ENCODE measurements around the gene SMARCA4.

SMARCA4 gene

DNA sequence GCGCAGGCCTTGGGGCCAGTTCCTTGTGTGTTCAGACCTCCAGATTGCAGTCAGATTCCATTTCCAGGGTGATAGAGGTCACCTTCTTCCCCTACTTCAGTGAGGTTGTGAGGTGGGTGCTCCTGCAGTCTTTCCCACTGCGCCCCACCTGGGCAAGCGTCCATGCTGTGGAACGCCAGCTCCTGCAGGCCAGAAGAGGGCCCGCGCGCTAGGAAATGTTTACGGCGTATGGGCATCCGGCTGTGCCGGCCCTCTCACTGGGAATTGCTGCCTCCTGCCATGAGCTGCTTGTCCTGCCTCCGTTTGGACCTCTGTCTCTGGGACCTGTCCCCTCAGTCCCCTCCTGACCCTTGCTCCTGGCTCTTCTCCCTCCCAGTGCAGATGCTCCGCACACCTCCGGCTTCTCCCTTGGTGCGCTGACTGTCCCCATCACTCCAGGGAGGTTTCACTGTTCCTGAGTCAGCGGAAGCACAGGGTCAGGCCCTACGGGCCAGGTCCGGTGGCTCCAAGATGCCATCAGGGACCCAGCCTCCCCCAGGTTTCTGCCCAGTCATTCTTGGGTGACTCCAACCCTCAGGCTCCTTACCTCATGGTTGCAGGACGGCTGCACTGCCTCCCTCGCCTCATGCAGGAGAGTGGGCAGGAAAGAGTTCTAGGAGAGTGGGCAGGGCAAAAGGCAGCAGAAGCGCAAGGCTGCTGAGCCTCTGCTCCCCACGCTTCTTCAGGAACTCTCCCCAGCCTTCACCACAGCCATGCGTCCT, 56.6 kb downstream of the SMARCA4 start:
- no peak for DNase-seq

DNA sequence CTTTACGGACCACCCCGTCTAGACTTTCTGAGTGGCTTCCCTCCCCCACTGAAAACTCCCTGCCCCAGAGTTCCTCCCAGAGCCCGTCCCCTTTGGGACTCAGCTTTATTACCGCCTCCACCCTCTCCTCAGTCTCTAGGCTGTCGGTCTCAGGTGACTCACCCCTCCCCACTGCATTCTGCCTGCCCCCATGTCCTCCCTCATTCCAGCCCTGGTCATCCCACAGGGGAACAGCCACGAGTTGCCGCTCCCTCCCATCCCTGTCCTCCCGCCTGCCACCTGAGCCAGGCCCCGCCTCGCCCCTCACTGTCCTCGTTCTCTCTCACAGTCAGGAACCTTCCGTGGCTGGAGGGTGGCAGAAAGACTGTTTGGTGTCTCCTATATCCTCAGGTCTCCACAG, 57.3 kb downstream of the SMARCA4 start:
- no peak for DNase-seq

DNA sequence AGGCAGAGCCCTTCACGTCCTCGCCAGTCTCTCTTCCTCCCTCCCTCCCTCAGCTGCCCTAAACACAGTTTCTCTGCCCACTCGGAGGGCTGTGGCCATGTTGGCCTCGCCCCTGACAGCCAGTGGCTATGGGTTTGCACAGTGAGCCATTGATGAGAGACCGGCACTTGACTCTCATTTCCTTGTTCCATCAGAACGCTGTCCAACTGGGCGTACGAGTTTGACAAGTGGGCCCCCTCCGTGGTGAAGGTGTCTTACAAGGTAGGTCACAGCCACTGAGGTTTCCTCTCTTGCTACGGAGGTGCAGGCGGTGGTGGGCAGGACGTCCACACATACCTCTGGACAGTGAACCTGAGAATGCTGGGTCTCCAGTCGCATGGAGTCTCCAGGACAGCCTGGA, 57.9 kb downstream of the SMARCA4 start:
- no peak for DNase-seq

DNA sequence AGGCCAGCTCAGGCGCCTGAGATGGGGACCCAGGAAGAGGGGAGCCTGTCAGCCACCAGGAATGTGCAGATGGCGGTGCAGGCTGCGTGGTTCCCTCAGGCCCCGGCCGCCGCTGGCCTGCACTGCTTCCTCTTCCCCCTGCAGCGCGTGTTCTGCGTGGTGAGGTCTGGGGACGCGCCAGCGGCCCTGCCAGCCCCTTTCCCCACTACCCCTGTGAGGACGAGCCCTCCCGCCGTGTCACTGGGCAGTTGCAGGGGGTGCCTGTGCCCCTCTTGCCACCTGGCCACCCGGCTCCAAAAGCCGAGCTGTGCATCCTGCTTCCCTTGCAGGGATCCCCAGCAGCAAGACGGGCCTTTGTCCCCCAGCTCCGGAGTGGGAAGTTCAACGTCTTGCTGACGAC, 58.4 kb downstream of the SMARCA4 start:
- no peak for DNase-seq

DNA sequence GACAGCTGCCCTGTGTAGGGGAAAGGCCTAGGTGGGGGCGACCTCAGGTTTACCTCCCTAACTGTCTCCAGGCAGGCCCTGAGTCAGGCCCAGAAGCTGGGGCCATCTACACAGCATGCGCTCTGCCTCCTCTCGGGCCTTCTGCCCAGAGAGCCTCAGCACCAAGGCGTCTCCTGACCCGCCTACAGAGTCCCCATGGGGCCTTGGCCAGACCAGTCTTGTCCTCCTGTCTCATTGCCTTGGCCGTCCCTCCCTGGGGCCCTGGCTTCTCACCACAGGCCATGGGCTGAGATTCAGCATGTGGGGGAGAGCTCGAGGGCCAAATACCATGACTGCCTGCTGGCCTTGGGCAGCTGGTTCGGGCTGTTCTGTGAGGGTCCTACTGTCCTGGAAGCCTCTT, 59.0 kb downstream of the SMARCA4 start:
- DNase-seq = no peak

DNA sequence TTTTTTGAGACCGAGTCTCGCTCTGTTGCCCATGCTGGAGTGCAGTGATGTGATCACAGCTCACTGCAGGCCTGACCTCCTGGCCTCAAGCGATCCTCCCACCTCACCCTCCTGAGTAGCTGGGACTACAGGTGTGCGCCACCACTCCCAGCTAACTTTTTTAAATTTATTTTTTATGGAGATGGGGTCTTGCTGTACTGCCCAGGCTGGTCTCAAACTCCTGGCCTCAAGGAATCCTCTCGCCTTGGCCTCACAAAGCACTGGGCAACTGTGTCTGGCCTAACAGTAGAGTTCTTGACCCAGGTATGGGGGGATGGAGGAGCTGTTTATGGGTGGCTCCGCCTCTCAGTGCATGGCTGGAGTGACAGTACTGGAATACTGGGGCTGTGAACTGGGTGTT, 59.6 kb downstream of the SMARCA4 start:
- DNase-seq = no peak

DNA sequence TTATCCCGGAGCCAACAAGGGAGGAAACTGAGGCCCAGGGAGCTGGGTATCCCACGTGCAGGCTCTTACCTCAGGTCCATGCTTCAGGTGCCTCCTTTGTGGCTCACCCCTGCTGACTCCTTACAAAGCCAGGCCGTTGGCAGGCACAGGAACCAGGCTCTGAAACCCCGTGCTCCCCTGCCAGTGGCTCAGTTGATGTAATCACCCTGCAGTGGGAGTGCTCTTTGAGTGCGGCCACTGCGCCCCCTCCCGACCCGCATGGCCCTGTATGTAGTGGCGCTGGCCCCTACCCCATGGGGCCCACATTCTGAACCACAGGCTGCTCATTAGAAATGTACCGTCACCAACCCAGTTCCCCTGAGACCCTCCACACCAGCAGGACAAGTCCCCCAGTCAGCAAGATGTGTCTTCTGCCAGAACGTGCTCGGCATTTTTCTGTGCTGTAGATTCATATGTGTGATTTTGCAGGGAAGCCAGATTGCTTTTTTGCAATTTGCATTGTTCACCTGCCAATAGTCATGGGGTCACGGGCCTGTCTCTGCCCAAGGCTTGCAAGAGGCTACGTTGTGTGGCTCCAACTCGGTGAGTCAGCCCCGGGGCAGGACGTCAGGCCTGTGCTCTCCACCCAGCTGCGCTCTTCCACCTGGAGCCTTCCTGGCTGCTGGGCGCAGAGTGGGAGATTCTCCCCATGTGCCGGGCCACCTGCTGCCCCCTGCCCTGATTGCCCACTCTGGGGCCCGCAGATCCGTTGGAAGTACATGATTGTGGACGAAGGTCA, 60.3 kb downstream of the SMARCA4 start:
- no peak for DNase-seq

DNA sequence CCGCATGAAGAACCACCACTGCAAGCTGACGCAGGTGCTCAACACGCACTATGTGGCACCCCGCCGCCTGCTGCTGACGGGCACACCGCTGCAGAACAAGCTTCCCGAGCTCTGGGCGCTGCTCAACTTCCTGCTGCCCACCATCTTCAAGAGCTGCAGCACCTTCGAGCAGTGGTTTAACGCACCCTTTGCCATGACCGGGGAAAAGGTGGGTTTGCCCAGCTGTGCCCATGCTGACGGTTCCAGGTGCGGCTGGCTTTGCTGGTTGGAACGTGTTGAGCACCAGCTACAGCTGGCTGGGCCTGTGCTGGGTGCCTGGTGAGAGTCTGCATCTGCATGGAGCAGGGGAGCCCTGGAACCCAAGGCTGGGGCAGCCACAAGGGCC, 60.9 kb downstream of the SMARCA4 start:
- no peak for DNase-seq

DNA sequence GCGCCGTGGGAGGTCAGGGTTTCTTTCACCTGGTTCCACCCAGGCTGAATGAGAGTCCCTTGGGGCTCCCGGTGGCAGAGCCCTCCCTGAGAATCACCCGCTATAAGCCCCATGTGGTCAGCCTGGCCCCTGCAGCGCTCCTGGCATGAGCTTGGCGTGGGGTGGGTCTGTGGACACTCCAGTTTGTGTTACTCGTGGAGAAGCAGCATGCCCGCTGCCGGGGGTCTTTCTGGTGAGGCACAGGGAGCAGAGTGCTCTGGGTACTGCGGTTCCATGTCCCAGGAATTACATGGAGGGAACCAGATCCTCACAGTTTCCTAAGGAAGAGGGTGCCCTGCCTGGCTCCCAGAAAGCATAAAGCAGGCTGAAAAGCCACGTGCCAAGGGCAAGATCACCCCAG, 62.2 kb downstream of the SMARCA4 start:
- DNase-seq = no peak

DNA sequence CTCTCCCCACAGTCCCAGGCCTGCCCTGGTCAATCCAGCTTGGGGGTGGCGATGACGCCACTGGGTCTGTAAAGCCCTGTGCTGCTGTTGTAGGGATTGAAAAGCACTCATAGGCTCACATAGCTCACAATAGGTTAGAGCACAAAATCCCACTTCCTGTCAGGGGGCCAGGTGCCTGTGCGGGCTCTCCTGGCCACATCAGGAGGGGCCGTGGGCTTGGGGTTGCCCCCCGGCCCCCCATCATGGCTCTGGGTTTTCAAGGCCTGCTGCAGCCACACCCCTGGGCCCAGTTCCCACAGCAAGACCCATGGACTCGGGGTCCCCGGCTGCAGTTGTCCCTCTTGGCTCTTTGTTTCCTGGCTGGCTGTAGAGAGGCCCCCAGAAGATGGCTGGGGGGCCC, 62.9 kb downstream of the SMARCA4 start:
- DNase-seq = no peak

DNA sequence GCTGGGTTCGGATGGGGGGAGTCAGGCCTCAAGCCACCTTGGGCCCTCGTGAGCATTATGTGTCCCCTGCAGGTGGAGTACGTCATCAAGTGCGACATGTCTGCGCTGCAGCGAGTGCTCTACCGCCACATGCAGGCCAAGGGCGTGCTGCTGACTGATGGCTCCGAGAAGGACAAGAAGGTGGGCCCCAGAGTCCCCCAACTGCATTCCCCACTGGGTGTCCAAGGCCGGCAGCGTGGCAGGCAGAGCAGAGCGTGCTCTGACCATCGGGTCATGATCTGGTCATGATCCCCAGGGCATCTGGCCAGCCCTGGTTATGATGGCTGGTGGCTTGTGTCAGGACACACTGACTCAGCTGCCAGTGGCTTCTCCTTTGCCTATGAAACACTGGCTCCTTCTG, 63.4 kb downstream of the SMARCA4 start:
- DNase-seq = no peak

DNA sequence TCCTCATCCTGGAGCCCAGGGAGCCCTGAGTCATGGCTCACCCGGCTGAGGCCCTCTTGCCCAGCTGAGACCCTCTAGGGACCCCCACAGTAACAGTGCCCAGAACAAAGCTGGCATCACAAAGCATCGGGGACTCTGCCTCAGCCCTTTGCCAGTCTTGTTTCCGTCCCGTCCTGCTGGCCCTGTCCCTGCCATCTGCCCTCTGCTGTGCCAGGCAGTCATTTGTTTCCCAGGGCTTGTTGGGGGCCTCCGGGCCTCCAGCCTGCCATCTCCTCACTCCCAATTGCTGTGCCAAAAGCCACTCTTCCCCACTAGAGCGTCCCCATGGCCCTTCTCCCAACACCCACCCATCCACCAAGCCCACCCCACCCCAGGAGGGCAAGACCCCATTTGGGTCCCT, 64.2 kb downstream of the SMARCA4 start:
- no peak for DNase-seq

DNA sequence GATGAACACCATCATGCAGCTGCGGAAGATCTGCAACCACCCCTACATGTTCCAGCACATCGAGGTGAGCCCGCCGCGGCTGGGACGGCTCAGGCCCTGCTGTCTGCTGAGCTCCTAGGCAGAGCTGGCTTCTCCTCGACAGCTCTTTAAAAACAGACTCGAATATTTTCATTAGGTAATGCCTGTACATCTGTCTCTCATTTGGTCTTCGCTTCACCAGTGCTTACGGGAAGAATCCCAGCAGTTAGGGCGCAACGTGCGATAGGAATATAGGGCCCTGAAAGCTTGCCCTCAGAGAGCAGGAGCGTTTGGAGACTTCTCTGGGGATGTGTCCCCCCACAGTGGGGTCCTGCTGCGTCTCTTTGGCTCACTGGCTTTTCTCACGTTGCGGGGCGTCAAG, 64.6 kb downstream of the SMARCA4 start:
- DNase-seq = no peak

DNA sequence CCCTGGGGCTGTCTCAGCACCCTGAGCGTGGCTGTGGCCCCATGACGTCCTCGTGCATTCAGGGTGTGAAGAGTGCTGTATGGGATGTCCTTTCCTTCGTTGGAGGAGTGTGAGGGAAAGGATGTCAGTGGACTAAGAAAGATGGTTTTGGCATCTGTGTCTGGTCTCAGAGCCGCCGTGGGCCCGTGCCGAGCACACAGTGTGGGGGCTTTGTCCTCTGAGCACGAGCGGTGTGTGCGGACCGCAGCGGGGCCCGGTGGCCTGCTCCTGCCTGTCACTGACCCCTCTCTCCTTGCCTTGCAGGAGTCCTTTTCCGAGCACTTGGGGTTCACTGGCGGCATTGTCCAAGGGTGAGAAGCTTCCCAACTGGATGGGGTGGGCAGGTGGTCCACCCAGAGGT, 65.2 kb downstream of the SMARCA4 start:
- no peak for DNase-seq

DNA sequence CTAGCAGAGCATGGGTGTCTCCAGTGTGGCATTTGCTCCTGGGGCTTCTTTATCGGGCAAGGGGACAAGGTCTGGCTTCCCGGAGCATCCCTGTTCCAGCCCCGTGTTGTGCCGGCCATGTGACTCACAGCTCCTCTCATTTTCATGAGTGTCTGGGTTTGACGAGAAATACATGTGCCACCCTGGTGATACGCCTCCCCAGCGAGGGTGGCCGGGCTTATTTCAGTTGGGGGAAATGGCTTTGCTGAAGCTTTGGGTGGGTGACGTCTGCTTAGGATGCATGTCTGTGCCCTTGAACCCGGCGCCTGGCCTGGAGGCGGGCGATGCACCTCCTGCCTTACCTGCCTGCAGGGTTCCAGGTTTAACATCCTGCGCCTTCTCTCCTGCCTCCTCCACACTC, 66.6 kb downstream of the SMARCA4 start:
- DNase-seq = no peak

DNA sequence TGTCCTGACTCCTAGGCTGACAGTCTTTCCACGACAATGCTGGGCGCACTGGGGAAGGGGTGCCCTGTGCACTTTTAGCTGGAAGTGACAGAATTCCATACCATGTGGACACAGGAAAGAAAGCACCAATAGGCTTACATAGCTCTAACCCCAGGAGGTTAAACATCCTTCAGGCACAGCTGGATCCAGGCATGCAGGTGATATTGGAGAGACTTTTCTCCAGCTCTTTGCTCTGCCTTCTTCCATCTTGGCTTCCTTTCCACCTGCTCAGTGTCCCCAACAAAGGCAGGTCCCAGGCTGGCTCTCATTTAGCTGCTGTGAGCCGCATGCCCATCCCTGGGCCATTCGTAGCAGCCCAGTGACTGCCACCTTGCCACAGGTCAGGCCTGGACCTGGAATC, 67.3 kb downstream of the SMARCA4 start:
- no peak for DNase-seq

DNA sequence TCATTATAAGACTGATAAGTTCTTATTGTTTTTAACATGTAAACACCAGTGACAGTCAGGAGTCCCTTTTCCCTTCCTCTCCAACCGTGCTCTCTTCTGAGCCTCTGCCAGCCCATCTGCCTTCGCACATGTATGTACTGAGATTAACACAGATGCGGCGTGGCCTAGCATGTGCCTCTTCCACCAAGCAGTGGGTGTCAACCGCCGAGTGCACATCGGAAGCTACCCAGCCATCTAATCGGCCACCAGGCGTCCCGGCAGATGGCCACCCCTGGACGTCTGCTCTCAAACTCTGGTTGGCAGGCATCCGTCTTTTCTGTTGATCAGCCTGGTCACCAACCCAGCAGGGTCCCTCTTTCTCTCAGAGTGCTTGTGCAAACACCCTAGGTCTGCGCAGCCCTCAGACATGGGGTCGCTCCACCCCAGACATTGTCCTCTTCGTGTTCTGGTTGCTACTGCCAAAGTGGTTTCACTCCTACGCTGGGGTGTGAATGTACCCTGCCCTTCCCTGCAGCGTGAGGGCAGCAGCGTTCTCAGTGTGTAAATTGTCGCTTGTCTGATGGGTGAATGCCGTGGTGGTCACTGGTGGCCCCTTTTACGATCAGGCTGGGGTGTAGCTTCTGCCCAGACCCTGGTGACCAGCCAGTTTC, 70.7 kb downstream of the SMARCA4 start:
- DNase-seq = no peak

DNA sequence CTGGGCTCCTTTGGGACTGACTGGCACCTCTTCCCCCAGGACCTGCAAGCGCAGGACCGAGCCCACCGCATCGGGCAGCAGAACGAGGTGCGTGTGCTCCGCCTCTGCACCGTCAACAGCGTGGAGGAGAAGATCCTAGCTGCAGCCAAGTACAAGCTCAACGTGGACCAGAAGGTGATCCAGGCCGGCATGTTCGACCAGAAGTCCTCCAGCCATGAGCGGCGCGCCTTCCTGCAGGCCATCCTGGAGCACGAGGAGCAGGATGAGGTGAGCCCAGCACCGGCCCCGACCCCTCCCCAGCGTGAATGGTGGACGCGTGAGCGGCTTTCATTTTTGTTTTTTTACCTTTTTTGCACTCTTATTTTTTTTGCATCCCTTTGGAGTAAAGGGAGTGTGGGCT, 72.4 kb downstream of the SMARCA4 start:
- DNase-seq = no peak

DNA sequence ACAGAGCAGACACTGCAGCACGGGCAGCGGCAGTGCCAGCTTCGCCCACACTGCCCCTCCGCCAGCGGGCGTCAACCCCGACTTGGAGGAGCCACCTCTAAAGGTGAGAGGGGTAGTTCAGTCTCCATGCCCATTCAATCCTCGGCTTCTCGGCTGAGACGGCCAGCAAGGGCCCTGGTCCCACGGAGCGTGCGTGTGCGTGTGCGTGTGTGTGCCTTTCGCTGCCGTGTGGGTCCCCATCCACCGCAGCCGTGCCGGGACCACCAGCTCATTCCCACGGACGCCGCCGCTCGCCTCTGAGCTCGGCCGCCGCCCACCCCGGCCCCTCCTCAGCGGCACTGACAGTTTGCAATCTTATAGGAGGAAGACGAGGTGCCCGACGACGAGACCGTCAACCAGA, 72.9 kb downstream of the SMARCA4 start:
- no peak for DNase-seq

DNA sequence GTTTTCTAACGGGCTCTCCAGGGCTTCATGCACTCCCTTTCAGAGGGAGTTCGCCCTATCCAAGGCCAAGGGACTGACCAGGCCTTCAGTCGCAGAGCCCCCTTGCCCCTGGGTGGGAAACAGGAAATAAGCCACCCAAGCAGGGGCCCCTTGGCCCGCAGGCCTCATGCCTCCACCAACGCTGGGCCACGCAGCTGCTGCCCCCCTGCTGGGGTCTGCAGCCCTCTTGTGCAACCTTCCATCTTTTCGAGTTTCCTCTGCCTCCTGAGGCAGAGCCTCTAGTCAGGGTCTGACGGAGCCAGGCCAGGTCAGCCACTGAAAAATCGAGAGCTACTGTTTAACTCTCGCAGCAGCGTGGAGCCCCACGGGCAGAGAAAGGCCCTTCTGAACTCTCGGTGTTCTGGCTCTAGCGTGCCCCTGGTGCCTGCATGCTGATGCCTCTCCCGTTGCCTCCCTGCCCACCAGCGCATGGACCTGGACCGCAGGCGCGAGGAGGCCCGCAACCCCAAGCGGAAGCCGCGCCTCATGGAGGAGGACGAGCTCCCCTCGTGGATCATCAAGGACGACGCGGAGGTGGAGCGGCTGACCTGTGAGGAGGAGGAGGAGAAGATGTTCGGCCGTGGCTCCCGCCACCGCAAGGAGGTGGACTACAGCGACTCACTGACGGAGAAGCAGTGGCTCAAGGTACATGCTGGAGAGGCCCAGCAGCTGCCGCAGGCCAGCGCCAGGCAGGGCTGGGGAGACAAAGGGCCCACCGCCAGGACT, 73.8 kb downstream of the SMARCA4 start:
- no peak for DNase-seq

DNA sequence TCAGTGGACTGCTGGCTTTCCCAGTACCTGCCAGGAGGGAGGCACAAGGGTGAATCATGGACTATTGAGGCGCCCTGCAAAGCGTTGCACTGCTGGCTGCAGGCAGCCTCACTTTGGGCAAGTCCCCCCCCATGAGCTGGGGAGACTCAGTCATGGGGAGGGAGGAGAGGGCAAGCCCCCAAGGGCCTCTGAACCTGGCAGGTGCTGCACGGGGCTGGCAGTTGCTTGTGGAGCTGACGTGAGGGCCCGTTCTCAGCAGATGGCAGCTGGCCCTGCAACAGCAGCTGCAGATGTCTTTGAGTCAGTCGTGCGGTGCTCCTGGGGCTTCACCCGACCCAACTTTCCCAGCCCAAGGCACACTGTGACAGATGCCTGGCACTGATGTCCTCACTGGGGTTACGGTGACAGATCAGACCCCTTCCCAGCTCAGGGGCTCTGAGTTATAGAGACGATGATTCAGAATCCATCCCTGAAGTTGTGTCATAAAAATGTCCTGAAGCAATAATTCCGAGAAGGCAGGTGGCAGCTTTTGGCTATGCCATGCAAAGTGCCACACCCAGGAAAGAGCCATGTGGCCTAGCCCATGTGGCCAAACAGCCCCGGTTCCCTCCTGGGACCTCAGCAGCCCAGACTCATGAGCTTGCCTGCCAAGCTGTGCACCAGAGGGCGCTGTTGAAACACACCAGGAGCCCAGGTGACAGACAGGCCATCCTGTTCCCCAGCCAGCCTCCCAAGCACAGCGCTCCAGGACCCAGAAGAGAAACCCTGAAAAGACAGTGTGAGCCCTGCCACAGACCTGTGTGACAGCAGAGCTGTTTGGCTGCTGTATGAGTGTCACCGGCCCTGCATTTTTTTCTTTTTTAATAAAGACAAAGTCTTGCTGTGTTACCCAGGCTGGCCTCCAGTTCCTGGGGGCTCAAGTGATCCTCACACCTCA, 74.9 kb downstream of the SMARCA4 start:
- DNase-seq = peak; percentile 87 to 88

DNA sequence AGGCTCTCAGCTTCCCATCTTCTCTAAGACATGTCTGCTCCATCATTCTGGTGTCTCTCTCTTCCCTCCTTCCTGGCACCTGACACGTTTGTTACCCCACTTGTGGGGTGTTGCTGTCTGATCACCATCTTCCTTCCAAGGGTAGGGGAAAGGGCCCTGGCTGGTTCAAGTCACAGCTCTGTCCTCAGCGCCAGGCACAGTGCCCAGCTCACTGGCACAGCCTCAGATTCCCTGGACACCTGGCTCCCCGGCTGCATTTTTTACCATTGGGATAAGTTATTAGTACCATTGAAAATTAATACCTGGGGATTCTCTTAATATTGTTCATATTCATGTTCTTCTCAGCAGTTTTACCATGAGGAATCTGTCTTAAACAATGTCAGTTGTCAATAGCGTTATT, 77.7 kb downstream of the SMARCA4 start:
- DNase-seq = no peak

Data from CD4-positive, alpha-beta T cell treated with Interleukin-4 for 1 hour (primary cell).